A673 (cell line): Measurements from ENCODE around the gene SLC66A2. TPM values are rescaled to one million over a fixed set of nuclear protein-coding genes. Genes with fewer than 3 reads are reported as not detected.

ENCODE experiments used
- BruUV-seq: library from RNA; stranded (reverse); fragments of 400-500 nt; replicated peaks from 2 replicates; lab custom pipeline; 2021; lab: Mats Ljungman, UMichigan
- CTCF ChIA-PET: fragments of 300-600 bp; sonication (Branson Sonifier 250); formaldehyde crosslinking; loops from one replicate; lab custom pipeline; 2022; ENCODE audit warnings: antibody characterized with exemption; lab: Charles Lee
- POLR2A ChIA-PET: fragments of 300-600 bp; sonication (Branson Sonifier 250); formaldehyde crosslinking; loops from one replicate; lab custom pipeline; 2022; ENCODE audit warnings: antibody characterized with exemption; ENCODE audit not compliant: low non-redundant PET; lab: Charles Lee
- DNase-seq: peaks from one replicate; pipeline ENCODE4 v3.0.0-alpha.2; 2015; ENCODE audit warnings: low spot score
- H3K27ac ChIP-seq: fragments of 200-600 bp; sonication (generic); 2 replicates; pipeline ENCODE4 v1.5.1; 2016; ENCODE audit warnings: mixed run types, low read depth, mild to moderate bottlenecking, mixed read lengths, antibody characterized with exemption, low read length; ENCODE audit not compliant: poor library complexity, severe bottlenecking
- H3K27me3 ChIP-seq: fragments of 200-600 bp; sonication (generic); replicated peaks from 2 replicates; pipeline ENCODE4 v1.6.1; 2017; ENCODE audit warnings: mixed run types, low read depth, mild to moderate bottlenecking, mixed read lengths, antibody characterized with exemption, low read length; ENCODE audit not compliant: insufficient read depth, poor library complexity
- H3K36me3 ChIP-seq: fragments of 200-600 bp; sonication (generic); 2 replicates; pipeline ENCODE4 v1.6.1; 2016; ENCODE audit warnings: mixed run types, mild to moderate bottlenecking, mixed read lengths, antibody characterized with exemption, low read length; ENCODE audit not compliant: insufficient read depth, poor library complexity, severe bottlenecking
- H3K4me1 ChIP-seq: fragments of 200-600 bp; sonication (generic); 2 replicates; pipeline ENCODE4 v1.6.1; 2017; ENCODE audit warnings: mixed run types, mild to moderate bottlenecking, mixed read lengths, antibody characterized with exemption, low read length; ENCODE audit not compliant: insufficient read depth, poor library complexity, severe bottlenecking
- H3K4me3 ChIP-seq: fragments of 200-600 bp; sonication (generic); 2 replicates; pipeline ENCODE4 v1.5.1; 2016; ENCODE audit warnings: low read depth, mixed run types, mild to moderate bottlenecking, mixed read lengths, low read length; ENCODE audit not compliant: poor library complexity, severe bottlenecking
- H3K9me3 ChIP-seq: fragments of 200-600 bp; sonication (generic); 2 replicates; pipeline ENCODE4 v1.6.1; 2016; ENCODE audit warnings: mixed run types, low read depth, mild to moderate bottlenecking, mixed read lengths, antibody characterized with exemption, low read length; ENCODE audit not compliant: poor library complexity, severe bottlenecking
- EZH2 ChIP-seq: fragments of 200-600 bp; sonication (generic); IDR thresholded peaks from 2 replicates; pipeline ENCODE4 v1.6.1; 2017; ENCODE audit warnings: borderline replicate concordance, low read depth, mild to moderate bottlenecking, mixed read lengths, antibody characterized with exemption, low read length; ENCODE audit not compliant: poor library complexity, severe bottlenecking
- intact Hi-C: fragments of 100-400 bp; cut with micrococcal nuclease; formaldehyde crosslinking; loops from one replicate; pipeline ENCODE4 v1.10.0; 2022; ENCODE audit not compliant: unreplicated experiment
- total RNA-seq: library from RNA; stranded (reverse); gene quantifications from 2 replicates; pipeline ENCODE4 v1.2.3, GENCODE V29; 2021
- TF ChIP-seq, protein P1 (sequence below): fragments of 300-800, 200-600 bp; sonication (generic); conservative IDR thresholded peaks from 2 replicates; pipeline ENCODE4 v1.5.1; 2017; ENCODE audit warnings: low read depth, mild to moderate bottlenecking, antibody characterized with exemption, low read length, moderate library complexity, mixed read lengths

SLC66A2 gene
- total RNA-seq, 1 experiment from 2014 or later, result 28.0 TPM

DNA sequence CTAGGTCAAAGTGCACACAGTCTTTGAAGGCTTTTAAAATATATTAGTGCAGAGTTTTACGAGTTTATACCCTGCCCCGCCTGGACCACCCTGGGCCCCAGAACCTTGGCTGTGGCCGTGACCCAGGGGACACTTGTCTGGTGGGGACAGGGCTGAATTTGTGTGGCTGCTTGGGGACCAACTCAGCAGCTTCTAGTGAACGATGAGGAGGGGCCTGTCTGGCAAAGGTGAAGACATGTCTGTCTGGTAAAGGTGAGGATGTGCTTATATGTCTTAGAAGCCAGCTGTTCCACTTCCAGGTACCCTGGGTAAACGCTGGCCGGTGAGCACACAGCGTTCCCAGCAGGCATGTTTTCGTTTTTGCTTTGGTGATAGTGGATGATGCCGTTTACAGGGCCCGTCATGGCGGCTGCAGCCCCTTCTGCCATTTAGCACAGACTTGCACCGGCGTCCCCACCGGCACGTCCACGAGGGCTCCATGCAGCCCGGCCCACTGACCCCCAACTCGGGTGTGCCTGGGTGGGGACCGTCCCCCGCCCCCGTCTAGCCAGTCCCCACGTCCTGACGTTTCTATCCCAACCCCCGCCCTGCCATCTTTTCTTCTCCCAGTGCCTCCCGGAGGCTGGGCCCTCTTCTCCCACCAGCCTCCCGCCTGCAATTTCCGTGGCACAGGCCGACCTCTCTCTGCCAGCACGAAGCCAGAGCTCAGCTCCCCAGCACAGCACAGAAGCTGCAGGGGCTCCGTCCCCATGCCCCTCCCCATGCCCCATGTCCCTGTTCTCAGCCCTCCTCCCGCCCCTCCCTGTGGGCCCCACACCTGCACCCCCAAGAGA, 67.8 kb downstream of the SLC66A2 start:
- H3K4me1 ChIP-seq, result no peaks in the 10 kb centered on the region
- TF ChIP-seq EZH2, result no peak
- TF ChIP-seq, protein P1, sequence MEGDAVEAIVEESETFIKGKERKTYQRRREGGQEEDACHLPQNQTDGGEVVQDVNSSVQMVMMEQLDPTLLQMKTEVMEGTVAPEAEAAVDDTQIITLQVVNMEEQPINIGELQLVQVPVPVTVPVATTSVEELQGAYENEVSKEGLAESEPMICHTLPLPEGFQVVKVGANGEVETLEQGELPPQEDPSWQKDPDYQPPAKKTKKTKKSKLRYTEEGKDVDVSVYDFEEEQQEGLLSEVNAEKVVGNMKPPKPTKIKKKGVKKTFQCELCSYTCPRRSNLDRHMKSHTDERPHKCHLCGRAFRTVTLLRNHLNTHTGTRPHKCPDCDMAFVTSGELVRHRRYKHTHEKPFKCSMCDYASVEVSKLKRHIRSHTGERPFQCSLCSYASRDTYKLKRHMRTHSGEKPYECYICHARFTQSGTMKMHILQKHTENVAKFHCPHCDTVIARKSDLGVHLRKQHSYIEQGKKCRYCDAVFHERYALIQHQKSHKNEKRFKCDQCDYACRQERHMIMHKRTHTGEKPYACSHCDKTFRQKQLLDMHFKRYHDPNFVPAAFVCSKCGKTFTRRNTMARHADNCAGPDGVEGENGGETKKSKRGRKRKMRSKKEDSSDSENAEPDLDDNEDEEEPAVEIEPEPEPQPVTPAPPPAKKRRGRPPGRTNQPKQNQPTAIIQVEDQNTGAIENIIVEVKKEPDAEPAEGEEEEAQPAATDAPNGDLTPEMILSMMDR, result no peak
- ChIA-PET CTCF (no interaction called here), POLR2A (no interaction called here)
- no peak overlapping the region for H3K4me3 ChIP-seq
- BruUV-seq, result no TSS peak
- H3K27me3 ChIP-seq, result no peaks in the 10 kb centered on the region
- no peaks in the 10 kb centered on the region for H3K36me3 ChIP-seq
- no peak overlapping the region for H3K27ac ChIP-seq
- intact Hi-C loops, result no loop called here
- no peak for DNase-seq
- H3K9me3 ChIP-seq, result peaks cover under 1% of the 10 kb centered on the region

DNA sequence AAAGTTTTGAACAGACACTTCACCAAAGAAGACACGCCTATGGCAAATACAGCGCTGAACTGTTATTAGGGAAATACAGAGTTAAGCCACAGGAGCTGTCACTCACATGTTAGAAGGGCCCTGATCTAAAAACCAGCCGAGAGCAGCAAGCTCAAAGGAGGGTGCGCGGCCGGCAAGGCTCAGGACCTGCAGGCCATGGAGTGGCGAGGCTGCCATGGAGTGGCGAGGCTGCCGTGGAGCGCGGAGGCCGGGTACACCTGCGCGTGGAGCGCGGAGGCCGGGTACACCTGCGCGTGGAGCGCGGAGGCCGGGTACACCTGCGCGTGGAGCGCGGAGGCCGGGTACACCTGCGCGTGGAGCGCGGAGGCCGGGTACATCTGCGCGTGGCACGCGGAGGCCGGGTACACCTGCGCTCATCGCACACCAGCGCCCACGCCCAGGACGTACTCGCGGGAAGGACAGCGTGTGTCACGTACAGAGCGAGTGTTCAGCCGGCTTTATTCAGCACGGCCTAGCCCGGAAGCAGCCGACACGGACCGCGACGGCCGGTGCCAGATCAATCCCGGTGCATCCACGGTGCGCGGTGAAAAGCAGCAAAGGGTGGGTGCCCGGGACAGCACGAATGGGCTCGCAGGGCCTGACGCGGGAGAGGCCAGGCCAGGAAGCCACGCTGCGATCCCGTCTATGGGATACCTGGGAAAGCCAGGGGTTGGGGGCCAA, 68.8 kb downstream of the SLC66A2 start:
- DNase-seq, result no peak
- no peak overlapping the region for H3K27ac ChIP-seq
- no peaks in the 10 kb centered on the region for H3K27me3 ChIP-seq
- ChIA-PET CTCF (no interaction called here), POLR2A (no interaction called here)
- H3K9me3 ChIP-seq, result no peaks in the 10 kb centered on the region
- H3K4me1 ChIP-seq, result no peaks in the 10 kb centered on the region
- no peaks in the 10 kb centered on the region for H3K36me3 ChIP-seq
- TF ChIP-seq EZH2, result no peak
- TF ChIP-seq, protein P1, result no peak
- intact Hi-C loops, result no loop called here
- no TSS peak for BruUV-seq
- no peak overlapping the region for H3K4me3 ChIP-seq

- H3K4me3 ChIP-seq, result no peak overlapping the region
- no peak for DNase-seq
- H3K27me3 ChIP-seq, result no peaks in the 10 kb centered on the region
- ChIA-PET POLR2A (no interaction called here), CTCF (no interaction called here)
- H3K36me3 ChIP-seq, result no peaks in the 10 kb centered on the region
- TF ChIP-seq, protein P1, result no peak
- TF ChIP-seq EZH2, result no peak
- BruUV-seq, result no TSS peak
- H3K4me1 ChIP-seq, result no peaks in the 10 kb centered on the region
- intact Hi-C loops, result no loop called here
- H3K27ac ChIP-seq, result no peak overlapping the region
- H3K9me3 ChIP-seq, result no peaks in the 10 kb centered on the region
Observed at GRCh38 chr18:79881695-79882094, 69.8 kb downstream of the SLC66A2 start.
